ENCODE results near the gene SPAG7.

Gene SPAG7

GRCh38 chr17:4958102-4958501, 9.5 kb downstream of the SPAG7 start:
- H3K4me1 ChIP-seq (ENCODE audit: insufficient read depth, low read length, severe bottlenecking), result no peaks in the 10 kb centered on the region
- no peaks in the 10 kb centered on the region for H4K20me1 ChIP-seq (ENCODE audit: insufficient read depth, low read length)
- H3K27ac ChIP-seq (ENCODE audit: low read depth, low read length, poor library complexity, severe bottlenecking), result no peak overlapping the region
- H3K9me2 ChIP-seq (ENCODE audit: low read depth, low read length), result no peaks in the 10 kb centered on the region
- H3K9ac ChIP-seq (ENCODE audit: low read length), result no peak overlapping the region
- peaks cover 18% of the 10 kb centered on the region for H3K36me3 ChIP-seq (ENCODE audit: insufficient read depth, low read length)
- no peak overlapping the region for H3K4me3 ChIP-seq (ENCODE audit: low read depth, low read length, poor library complexity, severe bottlenecking)
- H3K9me3 ChIP-seq (ENCODE audit: low read length), result no peaks in the 10 kb centered on the region
- H3K4me2 ChIP-seq (ENCODE audit: low read length), result no peak overlapping the region
- H3F3A ChIP-seq (ENCODE audit: insufficient read depth, low read length), result no peaks in the 10 kb centered on the region
- H3K27me3 ChIP-seq (ENCODE audit: insufficient read depth, low read length), result no peaks in the 10 kb centered on the region
- H3K79me2 ChIP-seq (ENCODE audit: insufficient read depth, low read length), result no peaks in the 10 kb centered on the region
- no peak for TF ChIP-seq CTCF (IDR thresholded peaks at IDR 0.05; ENCODE audit: low read length)
- TF ChIP-seq EZH2 (IDR thresholded peaks at IDR 0.05; ENCODE audit: borderline replicate concordance, low read length), result no peak
- H2AFZ ChIP-seq (ENCODE audit: low read length), result no peak overlapping the region

GRCh38 chr17:4956493-4957061, 11.0 kb downstream of the SPAG7 start:
- Histone ChIP-seq H3K36me3 (ENCODE audit: insufficient read depth, low read length) (peaks cover 18% of the 10 kb centered on the region), H3K79me2 (ENCODE audit: insufficient read depth, low read length) (no peaks in the 10 kb centered on the region), H3F3A (ENCODE audit: insufficient read depth, low read length) (no peaks in the 10 kb centered on the region), H3K4me2 (ENCODE audit: low read length) (no peak overlapping the region), H4K20me1 (ENCODE audit: insufficient read depth, low read length) (no peaks in the 10 kb centered on the region), H3K4me3 (ENCODE audit: low read depth, low read length, poor library complexity, severe bottlenecking) (no peak overlapping the region), H2AFZ (ENCODE audit: low read length) (no peak overlapping the region), H3K4me1 (ENCODE audit: insufficient read depth, low read length, severe bottlenecking) (no peaks in the 10 kb centered on the region), H3K9ac (ENCODE audit: low read length) (no peak overlapping the region), H3K27me3 (ENCODE audit: insufficient read depth, low read length) (no peaks in the 10 kb centered on the region), H3K9me2 (ENCODE audit: low read depth, low read length) (no peaks in the 10 kb centered on the region), H3K27ac (ENCODE audit: low read depth, low read length, poor library complexity, severe bottlenecking) (no peak overlapping the region), H3K9me3 (ENCODE audit: low read length) (no peaks in the 10 kb centered on the region)
- TF ChIP-seq CTCF (IDR thresholded peaks at IDR 0.05; ENCODE audit: low read length) (peak; percentile 91), EZH2 (IDR thresholded peaks at IDR 0.05; ENCODE audit: borderline replicate concordance, low read length) (no peak)

- Histone ChIP-seq H3K4me2 (ENCODE audit: low read length) (no peak overlapping the region), H3K36me3 (ENCODE audit: insufficient read depth, low read length) (peaks cover 10% of the 10 kb centered on the region), H3K79me2 (ENCODE audit: insufficient read depth, low read length) (no peaks in the 10 kb centered on the region), H3F3A (ENCODE audit: insufficient read depth, low read length) (no peaks in the 10 kb centered on the region), H3K27ac (ENCODE audit: low read depth, low read length, poor library complexity, severe bottlenecking) (no peak overlapping the region), H3K4me3 (ENCODE audit: low read depth, low read length, poor library complexity, severe bottlenecking) (no peak overlapping the region), H4K20me1 (ENCODE audit: insufficient read depth, low read length) (no peaks in the 10 kb centered on the region), H3K9me3 (ENCODE audit: low read length) (no peaks in the 10 kb centered on the region), H2AFZ (ENCODE audit: low read length) (no peak overlapping the region), H3K9me2 (ENCODE audit: low read depth, low read length) (no peaks in the 10 kb centered on the region), H3K4me1 (ENCODE audit: insufficient read depth, low read length, severe bottlenecking) (peaks cover 12% of the 10 kb centered on the region), H3K27me3 (ENCODE audit: insufficient read depth, low read length) (no peaks in the 10 kb centered on the region), H3K9ac (ENCODE audit: low read length) (no peak overlapping the region)
- no peak for TF ChIP-seq CTCF (IDR thresholded peaks at IDR 0.05; ENCODE audit: low read length)
- no peak for TF ChIP-seq EZH2 (IDR thresholded peaks at IDR 0.05; ENCODE audit: borderline replicate concordance, low read length)
Observed at GRCh38 chr17:4955091-4955490, 12.5 kb downstream of the SPAG7 start.

Data from OCI-LY1 (cell line).